MM.1S (cell line): ENCODE data around the gene MFNG.

ENCODE experiments used
- CTCF ChIP-seq: fragments of 300-600 bp; sonication (generic); IDR thresholded peaks from 2 replicates; pipeline ENCODE4 v1.5.1; 2016; ENCODE audit warnings: antibody characterized with exemption, low read length, mixed read lengths
- EZH2phosphoT487 ChIP-seq: fragments of 300-600 bp; sonication (generic); IDR thresholded peaks from 2 replicates; pipeline ENCODE4 v1.6.1; 2018; ENCODE audit warnings: antibody characterized with exemption, low read length

- TF ChIP-seq CTCF (no peak), EZH2phosphoT487 (no peak)
Measured at GRCh38 chr22:37502342-37503182, 16.4 kb upstream of the MFNG start.
